ENCODE measurements around the gene ZCCHC17. TPM values are rescaled to one million over a fixed set of nuclear protein-coding genes. Genes with fewer than 3 reads are reported as not detected.

ZCCHC17 gene
- total RNA-seq, 2 experiments from 2014 or later, result 30.1 to 33.8 TPM

DNA sequence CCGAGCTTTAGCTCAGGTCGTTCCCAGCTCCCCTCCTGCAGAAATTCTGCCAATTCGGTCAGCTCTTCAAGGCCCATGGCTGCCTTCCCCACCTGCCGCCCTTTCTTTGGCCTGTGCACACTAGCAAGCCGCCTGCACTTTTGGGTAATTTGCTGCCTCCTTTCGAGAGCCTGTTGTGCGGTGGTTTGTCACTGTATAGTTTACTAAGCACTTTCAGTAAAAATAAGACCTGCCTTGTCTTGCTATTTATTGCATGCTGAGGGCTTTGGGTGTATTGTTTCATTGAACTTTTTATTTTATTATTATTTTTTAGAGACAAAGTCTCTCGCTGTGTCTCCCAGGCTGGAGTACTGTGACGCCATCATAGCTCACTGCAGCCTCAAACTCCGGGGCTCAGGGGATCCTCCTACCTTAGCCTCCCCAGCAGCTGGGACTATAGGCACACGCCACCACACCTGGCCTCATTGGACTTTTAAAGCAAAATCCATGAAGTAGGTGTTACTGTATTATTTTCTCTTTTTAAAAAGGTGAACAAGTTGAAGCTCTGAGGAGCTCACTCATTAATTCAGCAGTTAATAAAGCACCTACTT lies 77.2 kb downstream of the ZCCHC17 start:
- intact Hi-C loops (cut with micrococcal nuclease; ENCODE audit: unreplicated experiment), result no loop called here
- Histone ChIP-seq H4K20me1 (ENCODE audit: insufficient read depth, low read length) (no peaks in the 10 kb centered on the region), H3K79me2 (ENCODE audit: insufficient read depth, low read depth, low read length) (no peaks in the 10 kb centered on the region), H3K9me3 (ENCODE audit: low read length) (no peaks in the 10 kb centered on the region), H3K9me2 (ENCODE audit: insufficient read depth, low read length) (no peaks in the 10 kb centered on the region), H3K4me1 (ENCODE audit: insufficient read depth, low read length, poor library complexity, severe bottlenecking) (no peaks in the 10 kb centered on the region), H2AFZ (ENCODE audit: low read length) (no peak overlapping the region), H3K4me2 (ENCODE audit: low read length) (no peak overlapping the region), H3K36me3 (ENCODE audit: insufficient read depth, low read length) (no peaks in the 10 kb centered on the region), H3K27ac (ENCODE audit: low read depth, low read length, poor library complexity, severe bottlenecking) (no peak overlapping the region), H3K4me3 (ENCODE audit: low read depth, low read length, poor library complexity, severe bottlenecking) (no peak overlapping the region)
- no peak for DNase-seq (ENCODE audit: low spot score)
- ChIA-PET POLR2A (interaction anchor here (0.5 kb wide), 2 partner anchors 102 to 204 kb away, joined by 3 read pairs; no protein-coding TSS in a partner anchor), CTCF (ENCODE audit: unreplicated experiment) (no interaction called here)
- TF ChIP-seq, protein P1, sequence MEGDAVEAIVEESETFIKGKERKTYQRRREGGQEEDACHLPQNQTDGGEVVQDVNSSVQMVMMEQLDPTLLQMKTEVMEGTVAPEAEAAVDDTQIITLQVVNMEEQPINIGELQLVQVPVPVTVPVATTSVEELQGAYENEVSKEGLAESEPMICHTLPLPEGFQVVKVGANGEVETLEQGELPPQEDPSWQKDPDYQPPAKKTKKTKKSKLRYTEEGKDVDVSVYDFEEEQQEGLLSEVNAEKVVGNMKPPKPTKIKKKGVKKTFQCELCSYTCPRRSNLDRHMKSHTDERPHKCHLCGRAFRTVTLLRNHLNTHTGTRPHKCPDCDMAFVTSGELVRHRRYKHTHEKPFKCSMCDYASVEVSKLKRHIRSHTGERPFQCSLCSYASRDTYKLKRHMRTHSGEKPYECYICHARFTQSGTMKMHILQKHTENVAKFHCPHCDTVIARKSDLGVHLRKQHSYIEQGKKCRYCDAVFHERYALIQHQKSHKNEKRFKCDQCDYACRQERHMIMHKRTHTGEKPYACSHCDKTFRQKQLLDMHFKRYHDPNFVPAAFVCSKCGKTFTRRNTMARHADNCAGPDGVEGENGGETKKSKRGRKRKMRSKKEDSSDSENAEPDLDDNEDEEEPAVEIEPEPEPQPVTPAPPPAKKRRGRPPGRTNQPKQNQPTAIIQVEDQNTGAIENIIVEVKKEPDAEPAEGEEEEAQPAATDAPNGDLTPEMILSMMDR (conservative IDR thresholded peaks at IDR 0.05; ENCODE audit: low read length), result no peak
- TF ChIP-seq EZH2phosphoT487 (IDR thresholded peaks at IDR 0.05; ENCODE audit: borderline replicate concordance, low read depth, low read length), result no peak
- BruUV-seq (replicated peaks), result no TSS peak

DNA sequence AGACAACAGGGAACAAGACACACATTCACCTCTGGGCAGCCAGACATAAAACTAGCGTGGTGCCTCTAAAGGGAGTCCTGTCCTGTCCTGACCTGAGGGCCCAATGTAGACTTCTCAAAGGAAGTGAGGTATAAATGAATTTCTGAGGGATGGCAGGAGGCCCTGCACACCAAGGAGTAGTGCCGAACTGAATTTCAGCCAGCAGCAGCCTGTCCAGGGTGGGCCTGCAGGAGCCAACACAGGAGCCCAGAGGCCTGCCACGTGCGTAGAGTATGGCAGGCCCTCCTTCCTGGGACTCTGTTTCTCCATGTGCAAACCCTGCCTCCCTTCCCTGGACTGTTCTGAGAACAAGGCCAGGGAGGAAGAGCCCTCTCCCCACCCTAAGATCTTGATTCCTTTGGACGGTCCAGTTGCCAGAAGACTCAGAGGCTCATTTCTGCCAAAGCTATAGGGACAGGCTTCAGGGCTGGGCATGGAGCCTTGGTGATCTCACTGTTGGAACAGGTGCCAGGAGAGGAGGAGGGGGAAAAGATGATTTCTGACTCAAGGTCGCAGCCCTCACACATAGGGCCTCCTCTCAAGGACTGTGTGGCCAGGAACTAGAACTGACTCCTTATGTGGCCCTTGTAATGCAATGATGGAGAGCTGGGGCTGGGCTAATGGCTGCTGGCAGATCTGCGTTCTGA lies 77.8 kb downstream of the ZCCHC17 start:
- Histone ChIP-seq H3K4me1 (ENCODE audit: insufficient read depth, low read length, poor library complexity, severe bottlenecking) (no peaks in the 10 kb centered on the region), H3K9me3 (ENCODE audit: low read length) (no peaks in the 10 kb centered on the region), H3K9me2 (ENCODE audit: insufficient read depth, low read length) (no peaks in the 10 kb centered on the region), H3K4me2 (ENCODE audit: low read length) (no peak overlapping the region), H3K79me2 (ENCODE audit: insufficient read depth, low read depth, low read length) (no peaks in the 10 kb centered on the region), H4K20me1 (ENCODE audit: insufficient read depth, low read length) (no peaks in the 10 kb centered on the region), H3K27ac (ENCODE audit: low read depth, low read length, poor library complexity, severe bottlenecking) (no peak overlapping the region), H3K36me3 (ENCODE audit: insufficient read depth, low read length) (no peaks in the 10 kb centered on the region), H3K4me3 (ENCODE audit: low read depth, low read length, poor library complexity, severe bottlenecking) (no peak overlapping the region), H2AFZ (ENCODE audit: low read length) (no peak overlapping the region)
- POLR2A ChIA-PET, result no interaction called here
- BruUV-seq (replicated peaks), result no TSS peak
- CTCF ChIA-PET (ENCODE audit: unreplicated experiment), result no interaction called here
- intact Hi-C loops (cut with micrococcal nuclease; ENCODE audit: unreplicated experiment), result no loop called here
- no peak for DNase-seq (ENCODE audit: low spot score)
- TF ChIP-seq EZH2phosphoT487 (IDR thresholded peaks at IDR 0.05; ENCODE audit: borderline replicate concordance, low read depth, low read length), result no peak
- TF ChIP-seq, protein P1 (conservative IDR thresholded peaks at IDR 0.05; ENCODE audit: low read length), result no peak

All from OCI-LY7 (cell line).